GM12878 (cell line): ENCODE results near the gene GRIN3A.

Source experiments
- EZH2 ChIP-seq: IDR thresholded peaks from 2 replicates; pipeline ENCODE4 v1.6.1; 2012; ENCODE audit warnings: low read depth, mild to moderate bottlenecking, control low read depth, inconsistent platforms, low read length, borderline replicate concordance; ENCODE audit not compliant: control insufficient read depth
- FOXM1 ChIP-seq: IDR thresholded peaks from 2 replicates; pipeline ENCODE4 v1.6.1; 2012; ENCODE audit warnings: low read depth, mild to moderate bottlenecking, inconsistent platforms, low read length, moderate library complexity
- POLR2AphosphoS5 ChIP-seq: IDR thresholded peaks from 2 replicates; pipeline ENCODE4 v1.6.1; 2011; ENCODE audit warnings: mild to moderate bottlenecking, low read length, inconsistent platforms
- ZBTB4 ChIP-seq: fragments of 450-650 bp; formaldehyde crosslinking; IDR thresholded peaks from 2 replicates; pipeline ENCODE4 v1.4.0; 2022; ENCODE audit warnings: mild to moderate bottlenecking, moderate library complexity
- TF ChIP-seq, protein P1 (sequence below), 3 experiments: IDR thresholded peaks in 2 of 3; conservative IDR thresholded peaks in 1 of 3; 2 replicates each; pipeline ENCODE4 v1.5.1; 2011; ENCODE audit warnings: low read depth in 3 of 3, low read length in 3 of 3, mild to moderate bottlenecking in 3 of 3, control low read depth in 2 of 3, moderate library complexity in 2 of 3, inconsistent platforms in 1 of 3, mixed read lengths in 1 of 3; ENCODE audit not compliant: control insufficient read depth in 2 of 3, insufficient read depth in 1 of 3; ENCODE audit errors: extremely low read depth in 1 of 3

DNA sequence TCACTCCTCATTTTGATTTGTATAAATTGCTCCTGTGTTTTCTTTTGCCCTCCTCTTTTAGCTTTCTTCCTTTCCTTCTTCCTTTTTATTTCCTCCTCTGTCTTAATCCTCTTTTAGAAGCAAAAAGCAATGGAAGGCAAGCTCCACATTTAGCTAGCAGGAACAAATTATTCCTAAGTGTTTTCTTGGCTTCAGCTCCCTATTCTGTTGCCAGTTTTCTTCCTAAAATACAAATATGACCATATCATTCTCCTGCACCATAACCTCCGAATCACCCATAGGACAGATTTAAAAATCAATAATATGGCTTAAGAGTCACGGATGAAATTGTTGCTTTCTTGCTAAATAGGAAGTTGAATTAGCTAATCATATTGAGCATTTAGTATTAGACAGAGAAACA, 49.4 kb downstream of the GRIN3A start:
- no peak for TF ChIP-seq EZH2
- no peak for TF ChIP-seq FOXM1
- TF ChIP-seq ZBTB4 (CRISPR knock-in tag) = no peak
- no peak for TF ChIP-seq POLR2AphosphoS5
- TF ChIP-seq, protein P1, sequence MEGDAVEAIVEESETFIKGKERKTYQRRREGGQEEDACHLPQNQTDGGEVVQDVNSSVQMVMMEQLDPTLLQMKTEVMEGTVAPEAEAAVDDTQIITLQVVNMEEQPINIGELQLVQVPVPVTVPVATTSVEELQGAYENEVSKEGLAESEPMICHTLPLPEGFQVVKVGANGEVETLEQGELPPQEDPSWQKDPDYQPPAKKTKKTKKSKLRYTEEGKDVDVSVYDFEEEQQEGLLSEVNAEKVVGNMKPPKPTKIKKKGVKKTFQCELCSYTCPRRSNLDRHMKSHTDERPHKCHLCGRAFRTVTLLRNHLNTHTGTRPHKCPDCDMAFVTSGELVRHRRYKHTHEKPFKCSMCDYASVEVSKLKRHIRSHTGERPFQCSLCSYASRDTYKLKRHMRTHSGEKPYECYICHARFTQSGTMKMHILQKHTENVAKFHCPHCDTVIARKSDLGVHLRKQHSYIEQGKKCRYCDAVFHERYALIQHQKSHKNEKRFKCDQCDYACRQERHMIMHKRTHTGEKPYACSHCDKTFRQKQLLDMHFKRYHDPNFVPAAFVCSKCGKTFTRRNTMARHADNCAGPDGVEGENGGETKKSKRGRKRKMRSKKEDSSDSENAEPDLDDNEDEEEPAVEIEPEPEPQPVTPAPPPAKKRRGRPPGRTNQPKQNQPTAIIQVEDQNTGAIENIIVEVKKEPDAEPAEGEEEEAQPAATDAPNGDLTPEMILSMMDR (IDR thresholded peaks at IDR 0.05 in 2 of 3, conservative IDR thresholded peaks at IDR 0.05 in 1 of 3; ENCODE audit: control insufficient read depth in 2 of 3, extremely low read depth in 1 of 3, insufficient read depth in 1 of 3, low read depth in 3 of 3, low read length in 3 of 3) = no peak
